ENCODE measurements around the gene TACC3.

The TACC3 gene

DNA sequence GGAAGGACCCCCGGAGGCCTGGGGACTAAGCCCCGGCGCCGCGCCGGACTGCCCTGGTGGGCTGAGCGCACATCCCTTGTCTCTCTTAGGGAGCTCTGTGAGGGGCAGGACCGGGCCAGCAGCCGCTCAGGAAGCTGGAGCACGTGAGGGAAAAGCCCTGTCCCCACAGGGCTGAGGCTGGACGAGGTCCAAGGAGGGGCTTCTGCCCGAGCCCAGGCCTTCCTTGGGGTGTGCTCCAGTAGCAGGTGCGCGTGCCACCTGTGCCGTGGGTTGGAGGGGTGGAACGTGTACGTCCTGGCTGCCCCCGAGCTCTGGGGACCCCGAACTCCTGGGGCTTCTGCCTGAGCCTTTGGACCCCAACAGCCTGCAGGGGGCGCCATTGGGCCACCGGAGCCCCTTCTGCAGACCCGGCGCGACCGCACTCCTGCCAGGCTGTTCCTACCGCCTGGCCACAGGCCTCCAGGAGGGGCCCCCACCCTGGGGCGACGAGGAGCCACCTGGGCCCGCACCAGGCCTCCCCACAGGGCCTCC lies 27.2 kb downstream of the TACC3 start:
- peak; percentile 61 to 62 for ATAC-seq

DNA sequence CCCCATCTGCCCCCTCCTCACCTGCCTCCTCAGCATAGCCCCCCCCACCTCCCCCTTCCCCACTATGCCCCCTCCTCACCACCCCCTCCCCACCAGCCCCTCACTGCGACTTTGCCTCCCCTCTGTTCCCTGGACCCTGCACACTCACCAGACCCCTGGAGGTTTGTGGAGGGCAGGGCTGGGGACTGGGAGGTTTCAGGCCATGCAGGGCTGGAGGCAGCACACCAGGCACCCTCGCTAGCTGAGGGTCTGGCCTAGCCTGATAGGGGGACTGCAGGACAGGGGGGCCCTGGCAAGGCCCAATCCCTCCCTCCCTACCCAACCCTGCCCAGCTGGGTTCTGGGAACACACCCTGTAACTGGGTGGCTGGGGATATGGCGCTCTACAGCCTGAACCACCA lies 28.0 kb downstream of the TACC3 start:
- ATAC-seq, result no peak

- no peak for ATAC-seq
Measured at GRCh38 chr4:1749826-1750225, 28.5 kb downstream of the TACC3 start.

DNA sequence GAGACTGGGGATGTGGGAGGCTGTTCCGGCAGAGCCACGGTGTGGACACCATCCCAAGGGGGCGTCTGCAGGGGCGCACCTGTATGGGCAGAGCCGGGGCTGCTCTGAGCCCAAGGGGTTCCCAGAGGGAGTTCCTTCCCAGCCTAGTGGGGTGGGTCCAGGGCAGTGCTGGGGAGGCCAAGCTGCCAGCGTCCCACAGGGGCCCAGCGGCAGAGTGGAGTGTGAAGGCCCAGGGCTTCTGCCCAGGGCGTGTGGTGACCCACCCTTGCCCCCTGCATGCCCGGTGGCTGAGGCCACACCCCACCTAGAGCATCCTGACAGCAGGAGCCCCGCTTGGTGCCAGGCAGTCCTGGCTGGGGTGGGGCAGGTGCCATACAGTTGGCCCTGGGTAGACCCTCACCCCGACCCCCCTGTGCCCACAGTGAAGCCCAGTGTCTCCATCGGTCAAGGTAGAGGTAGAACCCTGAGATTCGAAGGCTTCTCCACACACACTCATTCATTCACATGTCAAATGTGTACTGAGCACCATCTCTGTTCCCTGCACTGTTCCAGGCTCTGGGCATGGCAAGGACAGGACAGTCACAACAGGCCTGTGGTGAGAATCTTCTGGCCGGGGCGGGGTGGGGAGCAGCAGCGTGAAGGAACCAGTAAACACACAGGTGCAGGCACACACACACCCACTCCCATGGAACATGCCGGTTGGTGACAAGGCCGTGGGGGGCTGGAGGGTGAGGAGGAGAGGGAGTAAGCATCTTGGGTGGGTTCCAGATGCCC lies 29.2 kb downstream of the TACC3 start:
- ATAC-seq, result no peak

DNA sequence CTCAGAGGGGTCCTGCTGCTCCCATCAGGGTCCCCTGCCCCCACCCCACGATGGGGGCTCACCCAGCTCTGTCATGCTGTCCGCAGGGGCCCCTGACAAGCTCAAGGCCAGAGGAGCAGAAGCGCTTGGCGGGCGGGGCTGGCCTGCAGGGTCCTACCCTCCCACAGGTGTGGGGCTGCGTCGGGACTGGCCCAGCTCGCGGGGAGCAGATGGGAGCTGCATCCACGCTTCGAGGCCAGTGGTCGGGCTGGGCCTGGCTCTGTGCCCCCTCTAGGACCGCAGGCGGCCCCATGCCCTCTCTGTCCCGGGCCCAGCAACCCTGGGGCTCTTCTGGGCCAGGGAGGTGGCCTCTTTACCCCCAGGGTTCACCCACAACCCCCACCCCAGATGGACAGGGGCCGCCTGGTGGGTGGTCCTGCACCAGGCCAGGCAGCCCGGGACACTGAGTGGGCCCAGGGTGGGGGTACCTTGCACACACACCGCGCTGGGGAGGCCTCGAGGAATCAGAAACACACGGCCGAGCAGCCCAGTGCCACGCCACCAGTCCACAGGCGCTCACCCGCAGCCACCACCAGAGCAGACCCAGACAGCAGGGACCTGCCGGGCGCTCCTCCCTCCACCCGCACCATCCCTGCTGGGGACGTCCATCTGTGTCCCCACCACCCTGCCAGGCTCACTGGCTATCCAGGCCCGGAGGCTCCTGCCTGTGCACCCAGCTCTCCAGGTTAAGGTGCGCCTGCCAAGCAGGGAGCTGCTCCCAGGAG lies 30.0 kb downstream of the TACC3 start:
- ATAC-seq, result no peak

GRCh38 chr4:1751919-1752283 lies 30.6 kb downstream of the TACC3 start:
- ATAC-seq, result no peak

DNA sequence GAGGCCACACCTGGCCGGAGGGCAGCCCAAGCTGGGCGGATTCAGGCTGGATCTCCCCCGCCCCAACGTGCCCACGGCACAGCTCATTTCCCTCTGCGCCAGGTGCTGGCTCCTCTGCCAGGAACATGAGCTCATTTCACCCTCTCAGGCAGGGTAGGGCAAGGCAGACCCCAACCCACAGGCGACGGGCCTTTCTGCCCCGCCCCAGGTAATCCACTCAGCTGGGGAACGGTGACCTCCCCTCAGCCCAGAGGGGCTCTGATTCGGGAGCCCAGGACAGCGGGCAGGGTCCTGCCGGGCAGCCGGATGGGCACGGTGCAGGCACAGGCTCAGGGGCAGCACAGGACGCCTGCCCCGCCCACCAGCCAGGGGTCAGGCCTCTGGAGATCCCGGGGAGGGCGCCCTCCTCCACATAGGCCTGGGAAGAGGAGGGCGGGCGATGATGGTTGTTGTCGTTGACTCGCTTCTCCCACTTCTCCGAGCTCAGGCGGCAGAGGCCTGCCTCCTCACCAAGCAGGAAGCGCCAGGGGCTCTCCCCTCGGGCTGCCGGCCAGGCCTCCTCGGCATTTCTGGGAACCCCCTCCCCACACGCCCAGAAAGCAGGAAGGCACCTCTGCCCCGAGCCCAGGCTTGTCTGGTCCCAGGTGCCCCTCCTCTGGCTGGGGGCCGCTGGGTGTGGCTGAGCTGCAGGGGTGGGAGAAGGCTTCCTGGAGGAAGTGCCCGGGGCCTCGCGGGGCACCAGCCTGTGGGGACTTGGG lies 31.1 kb downstream of the TACC3 start:
- ATAC-seq, result peak; percentile 9 to 14

DNA sequence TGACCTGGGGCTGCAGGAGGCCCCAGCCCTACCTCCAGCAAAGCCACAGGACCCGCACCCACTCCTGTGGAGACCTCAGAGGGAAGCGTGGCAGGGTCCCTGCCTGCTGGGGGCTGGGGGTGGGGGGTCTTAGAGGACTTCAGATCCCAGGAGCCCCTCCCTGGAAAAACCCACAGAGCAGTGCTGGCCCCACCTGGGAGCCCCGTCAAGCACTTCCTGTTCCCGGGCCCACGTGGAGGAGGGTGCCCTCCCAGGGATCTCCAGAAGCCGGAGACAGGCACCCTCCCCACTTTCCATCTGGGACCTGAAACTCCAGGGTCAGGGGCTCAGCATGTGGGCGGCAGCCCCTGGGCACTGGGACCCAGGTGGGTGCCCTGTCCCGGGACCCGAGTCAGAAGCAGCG lies 32.0 kb downstream of the TACC3 start:
- no peak for ATAC-seq

GRCh38 chr4:1753697-1754311 lies 32.5 kb downstream of the TACC3 start:
- ATAC-seq, result no peak

GRCh38 chr4:1754336-1754735 lies 33.0 kb downstream of the TACC3 start:
- ATAC-seq, result no peak

GRCh38 chr4:1755297-1755696 lies 34.0 kb downstream of the TACC3 start:
- no peak for ATAC-seq

GRCh38 chr4:1756079-1756478 lies 34.8 kb downstream of the TACC3 start:
- no peak for ATAC-seq

GRCh38 chr4:1756893-1757779 lies 35.8 kb downstream of the TACC3 start:
- no peak for ATAC-seq

DNA sequence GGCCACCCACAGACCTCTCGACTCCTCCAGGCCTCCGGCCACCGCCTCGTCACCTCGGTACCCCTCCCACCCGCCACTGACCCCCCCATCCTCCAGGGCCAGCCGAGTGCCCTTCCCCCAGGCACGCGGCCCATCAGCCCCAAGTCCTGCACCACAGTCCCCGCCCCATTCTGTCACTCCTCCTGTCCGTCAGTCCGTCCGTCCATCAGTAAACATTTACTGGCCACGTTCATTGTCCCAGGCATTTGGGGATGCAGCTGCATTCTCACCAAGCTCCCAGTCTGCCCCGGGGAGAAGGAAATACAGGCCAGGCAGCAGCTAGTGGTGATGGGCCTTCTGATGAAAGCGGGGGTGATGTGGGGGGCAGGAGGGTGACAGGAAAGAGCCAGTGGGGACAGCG lies 36.5 kb downstream of the TACC3 start:
- ATAC-seq, result no peak

GRCh38 chr4:1758306-1759121 lies 37.2 kb downstream of the TACC3 start:
- ATAC-seq, result no peak

DNA sequence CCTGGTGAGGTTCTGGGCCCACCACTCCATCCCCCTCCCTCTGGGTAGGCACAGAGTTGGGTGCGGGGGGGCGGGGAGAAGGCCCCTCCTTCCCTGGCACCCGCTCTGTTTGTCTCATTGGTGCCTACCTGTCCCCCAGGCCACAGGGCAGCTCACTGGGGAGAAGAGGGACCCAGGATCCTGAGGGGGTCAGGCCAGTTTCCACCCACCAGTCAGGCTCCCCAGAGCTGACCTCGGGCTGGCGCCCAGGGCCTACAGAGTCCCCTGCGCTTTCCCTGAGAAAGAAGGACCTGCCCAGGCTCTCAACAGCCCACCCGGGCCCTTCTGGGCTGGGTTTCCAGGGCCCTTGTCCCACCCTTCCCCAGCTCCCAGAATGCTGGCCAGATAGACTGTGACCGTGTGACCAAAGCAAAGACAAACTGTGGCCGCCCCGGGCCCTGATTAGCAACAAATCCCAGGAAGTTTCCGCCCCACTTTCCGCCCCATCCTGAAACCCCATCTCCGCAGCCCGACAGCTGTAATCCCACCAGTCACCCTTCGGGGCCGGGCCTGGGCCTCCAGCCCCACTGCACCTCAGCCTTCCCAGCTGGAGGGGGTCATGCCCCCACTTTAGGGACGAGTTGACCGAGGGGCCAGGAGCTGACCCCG lies 38.0 kb downstream of the TACC3 start:
- ATAC-seq, result no peak

- ATAC-seq, result no peak
Measured at GRCh38 chr4:1759818-1760223, 38.5 kb downstream of the TACC3 start.

GRCh38 chr4:1760521-1761071 lies 39.3 kb downstream of the TACC3 start:
- no peak for ATAC-seq

GRCh38 chr4:1761130-1761689 lies 39.9 kb downstream of the TACC3 start:
- ATAC-seq, result no peak

Measured in activated CD4-positive, CD25-positive, alpha-beta regulatory T cell treated with anti-CD3 and anti-CD28 coated beads, Interleukin-2, amount 50 U/mL, for 24 hours (primary cell).